GM18907 (cell line): Measurements from ENCODE around the gene SLC66A3.
"Not testable (repeated sequence)": the region's sequence is repeated elsewhere in the genome, so short reads cannot be mapped to it uniquely, and the experiment has no call there.

Experiments used
- ATAC-seq: cut with Tn5 transposase; IDR thresholded peaks from one replicate; pipeline ENCODE4 v1.9.1; 2021; ENCODE audit warnings: mild to moderate bottlenecking, moderate library complexity; ENCODE audit not compliant: unreplicated experiment

SLC66A3 gene

DNA sequence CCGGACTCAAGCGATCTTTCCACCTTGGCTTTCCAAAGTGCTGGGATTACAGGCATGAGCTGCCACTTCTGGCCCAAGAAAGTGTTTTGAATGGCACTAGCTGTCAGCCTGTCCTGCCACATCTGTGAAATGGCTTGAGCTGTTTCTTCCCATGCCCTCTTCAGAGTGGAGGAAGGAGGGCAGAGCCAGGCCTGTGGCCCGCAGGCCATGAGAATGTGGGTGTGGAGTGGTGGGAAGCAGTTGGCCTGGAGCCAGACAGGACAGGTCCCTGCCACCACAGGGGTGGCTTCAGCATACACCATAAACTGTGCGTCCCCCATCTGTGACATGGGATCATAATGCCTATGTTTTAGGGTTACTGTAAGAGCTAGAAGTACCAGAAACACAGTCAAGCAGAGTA lies 6.5 kb downstream of the SLC66A3 start:
- ATAC-seq, result no peak

DNA sequence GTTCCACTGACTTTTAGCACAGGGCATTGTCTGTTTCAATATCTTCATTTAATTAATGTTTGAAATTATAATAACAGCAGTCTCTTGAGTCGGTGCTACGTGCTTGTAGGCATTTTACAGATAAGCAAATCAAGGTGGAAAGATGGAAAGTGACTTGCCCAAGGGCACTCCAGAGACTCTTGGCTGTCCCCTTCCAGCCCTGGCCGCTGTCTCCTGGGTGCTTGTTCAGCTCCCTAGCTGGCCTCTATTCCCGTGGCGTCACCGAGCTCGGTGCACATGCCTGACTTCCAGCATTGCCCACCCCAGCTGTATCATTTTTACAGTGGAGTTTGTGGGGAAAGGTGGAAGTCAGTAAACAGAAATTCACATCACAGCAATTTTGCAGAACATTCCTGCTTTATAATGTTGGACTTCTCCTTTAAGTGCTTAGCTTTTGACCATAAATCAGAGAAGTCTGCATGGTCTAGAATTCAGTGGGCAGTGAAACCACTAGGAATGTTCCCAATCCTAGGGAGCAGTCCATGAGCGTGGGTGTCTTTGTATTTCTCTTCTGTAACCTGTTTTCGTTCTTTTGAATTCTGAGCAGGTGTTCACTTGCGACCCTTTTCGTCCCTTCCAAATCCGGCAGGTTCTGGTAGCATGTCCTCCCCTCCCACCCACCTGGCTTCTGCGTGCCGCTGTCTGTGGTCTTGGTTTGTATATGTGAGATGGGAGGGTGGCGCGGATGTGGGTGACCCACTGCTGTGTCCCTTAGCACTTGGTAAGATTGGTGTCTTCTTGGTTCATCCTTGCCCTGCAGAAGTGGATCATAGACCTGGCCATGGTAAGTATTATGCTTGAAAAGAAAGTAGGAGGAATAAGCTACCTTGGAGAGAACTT lies 8.4 kb downstream of the SLC66A3 start:
- ATAC-seq, result no peak

DNA sequence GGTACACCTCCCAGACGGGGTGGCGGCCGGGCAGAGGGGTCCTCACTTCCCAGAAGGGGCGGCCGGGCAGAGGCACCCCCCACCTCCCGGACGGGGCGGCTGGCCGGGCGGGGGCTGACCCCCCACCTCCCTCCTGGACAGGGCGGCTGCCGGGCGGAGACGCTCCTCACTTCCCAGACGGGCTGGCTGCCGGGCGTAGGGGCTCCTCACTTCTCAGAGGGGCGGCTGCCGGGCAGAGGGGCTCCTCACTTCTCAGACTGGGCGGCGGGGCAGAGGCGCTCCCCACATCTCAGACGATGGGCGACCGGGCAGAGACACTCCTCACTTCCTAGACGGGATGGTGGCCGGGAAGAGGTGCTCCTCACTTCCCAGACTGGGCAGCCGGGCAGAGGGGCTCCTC lies 9.8 kb downstream of the SLC66A3 start:
- not testable (repeated sequence) for ATAC-seq

DNA sequence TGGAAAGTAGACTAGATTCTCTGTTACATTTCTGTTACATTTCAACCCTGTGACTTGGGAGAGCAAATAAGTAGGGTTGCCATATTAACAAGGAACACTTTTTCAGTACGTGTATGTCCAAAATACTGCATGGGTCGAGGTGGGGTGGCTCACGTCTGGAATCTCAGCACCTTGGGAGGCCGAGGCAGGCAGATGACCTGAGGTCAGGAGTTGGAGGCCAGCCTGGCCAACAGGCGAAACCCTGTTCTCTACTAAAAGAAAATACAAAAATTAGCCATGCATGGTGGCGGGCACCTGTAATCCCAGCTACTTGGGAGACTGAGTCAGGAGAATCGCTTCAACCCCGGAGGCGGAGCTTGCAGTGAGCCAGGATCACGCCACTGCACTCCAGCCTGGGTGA lies 11.2 kb downstream of the SLC66A3 start:
- no peak for ATAC-seq

GRCh38 chr2:11168488-11168887 lies 13.2 kb downstream of the SLC66A3 start:
- ATAC-seq, result no peak

DNA sequence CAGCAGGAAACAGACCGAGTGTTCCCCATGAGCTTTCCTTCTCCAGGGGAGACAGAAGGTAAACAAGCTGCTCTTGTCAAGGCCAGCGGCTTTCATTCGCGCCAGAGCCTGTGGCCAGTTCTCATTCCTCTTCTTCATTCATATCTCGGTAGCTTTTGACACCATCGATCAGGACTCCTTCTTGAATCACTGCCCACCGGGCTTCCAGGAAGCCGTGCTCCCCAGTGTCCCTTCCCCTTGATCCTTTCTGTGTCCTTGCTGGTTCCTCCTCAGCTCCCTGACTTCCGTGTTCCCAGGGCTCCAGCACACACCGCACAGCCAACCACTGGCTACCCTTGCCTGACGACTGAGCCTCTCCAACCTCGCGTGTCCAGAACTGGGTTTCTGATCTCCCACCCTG lies 14.1 kb downstream of the SLC66A3 start:
- no peak for ATAC-seq

GRCh38 chr2:11174222-11174621 lies 19.0 kb downstream of the SLC66A3 start:
- ATAC-seq, result no peak

DNA sequence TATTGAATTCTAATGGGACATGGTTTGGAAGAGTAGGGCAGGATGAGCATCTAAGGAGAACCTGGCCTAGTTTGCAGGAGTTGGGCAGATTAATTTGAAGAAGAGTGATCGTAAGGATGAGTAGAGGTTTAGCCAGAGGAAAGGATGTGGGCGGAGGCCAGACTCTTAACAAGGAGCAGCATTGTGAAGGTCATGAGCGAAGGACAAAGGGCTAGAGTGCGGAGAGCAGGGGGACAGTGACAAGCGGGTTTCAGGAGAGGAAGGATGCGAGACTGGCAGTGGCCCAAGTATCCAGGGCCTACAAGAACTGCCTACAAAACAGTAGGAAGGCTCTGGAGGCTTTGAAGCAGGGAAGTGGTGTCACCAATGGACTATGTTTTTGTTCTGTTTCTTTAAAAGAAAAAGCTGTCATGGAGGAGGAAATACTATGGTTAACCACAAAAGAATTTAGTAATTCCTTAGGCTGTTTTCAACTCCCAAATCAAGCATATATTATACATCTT lies 20.1 kb downstream of the SLC66A3 start:
- no peak for ATAC-seq

GRCh38 chr2:11177871-11178690 lies 22.8 kb downstream of the SLC66A3 start:
- ATAC-seq, result no peak

- ATAC-seq, result no peak
Observed at GRCh38 chr2:11179196-11179595, 23.9 kb downstream of the SLC66A3 start.

- ATAC-seq, result no peak
Observed at GRCh38 chr2:11179899-11180298, 24.6 kb downstream of the SLC66A3 start.

DNA sequence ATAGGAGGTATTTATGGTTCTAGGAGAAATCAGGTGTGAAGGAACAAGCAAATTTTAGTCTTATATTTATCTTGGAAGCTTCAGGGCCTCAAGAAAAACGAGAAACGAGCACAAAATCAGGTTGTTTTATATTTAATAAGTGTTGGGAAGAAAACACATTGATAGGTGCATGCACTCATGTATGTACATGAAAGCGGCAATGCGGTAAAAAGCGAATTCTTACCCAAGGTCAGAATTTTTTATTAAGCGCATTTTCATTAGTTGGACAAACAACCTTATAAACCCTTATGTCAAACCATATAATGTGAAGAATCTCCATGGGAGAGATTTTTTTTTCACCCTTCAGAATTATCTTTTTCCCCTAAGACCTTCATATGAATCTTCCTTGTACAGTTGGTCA lies 25.4 kb downstream of the SLC66A3 start:
- ATAC-seq, result no peak

GRCh38 chr2:11182951-11183350 lies 27.7 kb downstream of the SLC66A3 start:
- ATAC-seq, result no peak

GRCh38 chr2:11186145-11186544 lies 30.9 kb downstream of the SLC66A3 start:
- ATAC-seq, result no peak

GRCh38 chr2:11187083-11187619 lies 31.9 kb downstream of the SLC66A3 start:
- ATAC-seq, result no peak

DNA sequence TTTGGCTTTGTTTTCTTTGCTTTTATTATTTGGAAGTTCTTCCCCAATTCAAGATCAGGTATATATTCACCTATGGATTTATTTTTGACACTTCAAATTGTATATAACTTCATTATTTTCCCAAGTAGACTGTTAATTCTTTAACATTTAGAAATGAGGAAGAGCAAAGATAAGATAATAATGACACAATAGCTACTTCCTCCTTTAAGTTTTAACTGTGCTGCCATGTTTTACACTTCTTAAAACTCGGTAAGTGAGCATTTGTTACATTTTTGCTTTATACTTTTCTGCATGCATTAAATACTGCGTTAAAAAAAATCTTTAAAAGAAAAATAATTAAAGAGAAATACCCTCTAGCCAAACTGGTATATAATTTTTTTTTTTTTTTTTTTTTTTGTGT lies 32.5 kb downstream of the SLC66A3 start:
- no peak for ATAC-seq

DNA sequence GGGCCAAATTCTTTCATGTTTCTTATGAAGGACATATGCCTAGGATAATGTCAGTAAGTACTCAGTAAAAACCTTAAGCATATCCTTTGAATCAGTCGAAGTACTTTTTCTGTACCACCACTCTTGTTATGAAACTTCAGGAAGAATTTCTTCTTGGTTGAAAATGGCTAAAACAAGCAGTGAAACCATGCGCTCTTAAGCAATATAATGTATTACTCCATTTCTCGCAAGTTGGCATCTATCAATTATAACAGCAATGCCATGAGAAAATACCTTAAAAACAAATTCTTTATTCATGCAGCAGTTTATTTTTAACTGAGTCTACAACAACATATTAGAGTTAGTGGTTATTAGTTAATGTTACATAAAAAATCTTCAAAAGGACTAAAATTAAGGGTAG lies 41.0 kb downstream of the SLC66A3 start:
- no peak for ATAC-seq

- no peak for ATAC-seq
Observed at GRCh38 chr2:11200651-11201050, 45.4 kb downstream of the SLC66A3 start.

GRCh38 chr2:11201969-11202368 lies 46.7 kb downstream of the SLC66A3 start:
- ATAC-seq, result no peak

DNA sequence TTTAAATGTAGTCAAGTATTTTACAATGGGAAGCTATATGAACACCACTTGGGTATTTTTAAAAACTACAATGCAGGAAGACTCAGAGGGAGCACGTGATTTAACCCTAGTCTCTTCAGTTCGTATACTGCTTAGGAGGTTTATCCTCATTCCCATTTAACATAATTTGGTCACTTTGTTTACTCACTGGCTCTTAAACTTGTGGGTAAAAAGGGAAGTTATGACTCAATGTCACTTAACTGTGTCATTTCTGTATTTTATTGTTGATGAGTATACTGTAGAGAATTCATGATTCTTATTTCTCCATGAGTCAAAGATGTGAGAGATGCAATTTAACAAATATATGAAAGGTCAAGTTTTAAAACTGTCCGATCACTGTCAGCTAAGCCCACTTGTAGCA lies 48.2 kb downstream of the SLC66A3 start:
- no peak for ATAC-seq

- no peak for ATAC-seq
Observed at GRCh38 chr2:11208083-11208482, 52.8 kb downstream of the SLC66A3 start.

DNA sequence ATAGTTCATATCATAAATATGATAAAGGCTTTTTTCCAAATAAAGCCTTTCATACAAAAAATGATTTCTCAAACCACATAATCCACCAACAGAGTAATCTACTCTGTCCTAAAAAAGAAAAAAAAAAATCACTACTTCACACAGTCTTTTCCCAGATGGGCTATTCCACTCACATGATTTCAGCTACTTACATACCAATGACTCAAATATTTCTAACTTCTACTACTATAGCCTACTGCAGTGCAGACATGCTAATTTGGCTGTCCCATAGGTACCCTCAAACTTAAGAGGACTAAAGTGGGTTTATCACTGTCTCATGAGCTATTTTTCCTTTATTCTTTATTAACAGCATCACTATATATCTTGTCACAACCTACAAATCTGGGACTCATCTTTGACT lies 57.4 kb downstream of the SLC66A3 start:
- ATAC-seq, result no peak
